Effector CD8-positive, alpha-beta T cell (primary cell): ENCODE measurements around the gene BRINP3.

ENCODE experiments used
- DNase-seq: peaks from one replicate; lab custom pipeline; 2025; lab: John Stamatoyannopoulos, UW

Gene BRINP3

DNA sequence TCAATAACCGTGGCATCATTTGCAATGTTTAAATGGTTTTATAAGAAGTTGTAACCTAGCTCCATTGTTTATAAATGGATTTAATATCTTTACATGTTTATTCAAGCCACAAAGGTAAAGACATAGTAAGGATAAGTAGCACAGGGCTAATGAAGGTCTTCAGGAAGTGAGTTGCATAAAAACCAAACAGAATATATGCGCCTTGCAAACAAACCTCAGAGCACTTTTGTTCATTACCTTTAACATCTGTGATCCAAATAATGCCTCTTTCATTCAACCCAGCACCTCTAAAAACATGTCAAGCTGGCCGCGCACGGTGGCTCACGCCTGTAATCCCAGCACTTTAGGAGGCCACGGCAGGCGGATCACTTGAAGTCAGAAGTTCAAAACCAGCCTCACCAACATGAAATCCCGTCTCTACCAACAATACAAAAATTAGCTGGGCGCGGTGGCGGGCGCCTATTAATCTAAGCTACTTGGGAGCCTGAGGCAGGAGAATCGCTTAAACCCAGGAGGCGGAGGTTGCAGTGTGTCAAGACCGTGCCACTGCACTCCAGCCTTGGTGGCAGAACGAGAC, 25.3 kb downstream of the BRINP3 start:
- no peak for DNase-seq

DNA sequence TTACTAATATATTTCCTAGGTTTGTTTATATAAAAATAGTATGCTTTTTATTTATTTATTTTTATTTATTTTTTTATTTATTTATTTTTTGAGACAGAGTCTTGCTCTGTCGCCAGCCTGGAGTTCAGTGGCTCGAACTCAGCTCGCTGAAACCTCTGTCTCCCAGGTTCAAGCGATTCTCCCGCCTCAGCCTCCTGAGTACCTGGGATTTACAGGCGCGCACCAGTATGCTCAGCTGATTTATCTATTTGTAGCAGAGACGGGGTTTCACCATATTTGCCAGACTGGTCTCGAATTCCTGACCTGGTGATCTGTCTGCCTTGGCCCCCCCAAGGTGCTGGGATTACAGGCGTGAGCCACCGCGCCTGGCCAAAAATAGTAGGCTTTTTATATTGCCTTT, 33.2 kb downstream of the BRINP3 start:
- no peak for DNase-seq

DNA sequence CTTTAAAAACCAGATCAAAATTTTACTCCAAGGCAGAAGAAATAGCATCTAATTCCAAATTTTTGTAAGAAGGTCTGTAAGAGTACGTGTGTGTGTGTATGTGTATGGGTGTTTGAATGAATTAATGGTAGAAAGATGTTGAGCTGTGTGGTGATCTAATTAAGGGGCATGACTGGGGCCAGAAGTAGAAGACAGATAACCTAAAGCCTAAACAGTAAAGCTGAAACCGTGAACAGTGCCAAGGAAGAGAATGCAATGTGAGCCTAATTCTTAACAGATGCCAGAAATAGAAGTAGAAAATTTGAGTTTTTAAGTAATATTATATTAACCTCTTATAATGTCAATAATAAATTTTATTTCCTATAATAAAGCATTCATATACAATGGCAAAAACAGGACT, 38.2 kb downstream of the BRINP3 start:
- no peak for DNase-seq

DNA sequence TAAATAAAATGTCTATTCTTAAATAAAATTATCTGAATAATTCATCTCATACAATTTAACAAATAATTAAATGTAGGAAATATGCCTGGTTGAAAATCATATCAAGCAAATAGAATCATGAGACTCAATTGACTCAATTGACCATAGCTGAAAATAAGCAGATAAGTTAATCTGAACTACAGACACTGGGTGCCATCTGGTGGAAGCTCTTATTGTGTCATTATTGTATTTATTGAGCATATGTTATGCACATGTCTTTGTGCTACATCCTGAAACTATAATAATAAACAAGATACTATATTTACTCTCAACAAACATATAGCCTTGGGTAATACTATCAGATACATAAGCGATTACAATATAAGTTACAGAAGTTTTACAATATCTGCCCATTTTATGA, 41.0 kb downstream of the BRINP3 start:
- DNase-seq: no peak

DNA sequence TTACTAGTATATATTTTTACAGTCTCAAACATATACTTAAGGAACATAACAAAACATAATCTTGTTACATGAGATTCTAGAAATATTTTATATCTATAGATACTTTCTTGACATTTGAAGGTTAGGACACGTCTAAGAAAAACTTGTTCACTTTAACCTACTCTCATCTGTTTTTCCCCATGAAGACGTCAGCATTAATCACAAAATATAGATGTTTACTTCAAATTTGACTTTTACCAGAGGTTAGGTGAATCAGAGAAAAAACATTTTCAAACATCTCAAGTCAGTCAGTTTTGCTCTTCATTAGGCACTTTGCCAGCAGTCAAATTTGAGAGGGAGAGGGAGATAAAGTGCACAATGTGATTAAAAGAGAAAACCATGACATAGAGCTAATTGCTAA, 47.7 kb downstream of the BRINP3 start:
- no peak for DNase-seq

DNA sequence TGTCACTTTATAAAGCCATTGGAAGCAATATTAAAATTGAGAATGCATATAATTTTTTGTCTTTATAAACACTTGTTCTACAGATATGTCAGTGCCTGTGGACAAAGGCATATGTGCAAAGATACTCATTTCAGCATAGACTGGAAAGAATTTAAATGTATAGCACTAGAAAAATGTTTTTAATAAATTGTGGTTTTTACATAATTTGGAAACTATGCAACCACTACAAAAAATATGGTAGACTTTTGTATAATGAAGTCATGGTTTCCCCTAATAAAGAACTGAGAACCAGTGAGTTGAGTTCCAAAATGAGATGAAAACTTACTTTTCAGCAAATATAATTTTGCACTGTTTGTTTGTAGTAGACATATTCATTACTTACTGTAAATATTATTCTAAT, 48.5 kb downstream of the BRINP3 start:
- no peak for DNase-seq

DNA sequence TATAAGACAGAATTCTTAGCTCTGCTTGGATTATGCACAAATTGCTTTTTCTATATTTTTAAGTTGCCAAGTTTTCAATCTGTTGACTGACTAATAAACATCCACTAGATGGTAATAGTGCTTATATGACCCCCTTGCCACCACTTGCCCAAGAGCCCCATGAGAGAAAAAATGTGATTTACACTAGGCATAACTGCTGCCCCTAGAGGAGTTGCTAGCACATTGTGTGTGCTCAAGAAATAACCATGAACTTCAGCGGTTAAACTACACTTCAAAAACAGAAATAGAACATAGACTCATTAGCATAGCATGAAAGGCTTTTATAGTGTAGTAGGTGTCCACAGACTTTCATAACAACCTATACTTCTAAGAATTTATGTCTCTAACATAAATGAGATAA, 61.4 kb downstream of the BRINP3 start:
- DNase-seq: no peak

DNA sequence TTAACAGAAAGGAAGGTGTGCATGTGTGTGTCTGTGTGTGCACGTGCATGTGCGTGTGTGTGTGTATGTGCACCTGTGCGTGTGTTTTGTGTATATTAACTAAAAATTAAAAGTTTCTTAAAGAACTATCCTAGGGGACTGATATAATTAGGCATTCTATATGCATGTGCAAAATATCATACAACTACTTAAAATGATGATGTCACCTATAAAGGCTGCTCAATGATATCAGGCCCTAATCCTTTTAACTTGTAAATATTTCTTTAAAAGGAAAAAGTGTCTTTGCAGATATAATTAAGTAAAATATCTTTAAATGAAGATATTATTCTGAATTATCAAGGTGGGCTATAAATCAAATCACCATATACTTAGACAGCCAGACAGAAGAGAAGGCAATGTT, 64.5 kb downstream of the BRINP3 start:
- no peak for DNase-seq

DNA sequence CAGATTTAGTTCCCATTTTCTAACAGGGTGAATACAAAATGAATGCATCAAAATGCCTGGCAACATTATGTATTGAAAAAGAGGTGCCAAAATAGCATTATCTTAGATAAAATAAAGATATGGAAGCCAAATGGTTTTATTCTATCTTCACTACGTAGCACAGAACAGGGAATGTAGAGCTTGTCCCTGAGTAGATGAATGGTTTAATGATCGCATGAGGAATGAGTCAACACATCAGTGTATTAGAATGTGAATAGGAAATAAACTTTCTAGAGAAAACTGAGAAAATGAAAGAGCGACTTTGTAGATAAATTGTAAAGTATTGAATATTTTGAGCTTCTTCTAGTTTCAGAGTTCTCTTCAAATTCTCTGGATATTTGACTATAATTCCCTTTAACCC, 74.3 kb downstream of the BRINP3 start:
- DNase-seq: no peak

DNA sequence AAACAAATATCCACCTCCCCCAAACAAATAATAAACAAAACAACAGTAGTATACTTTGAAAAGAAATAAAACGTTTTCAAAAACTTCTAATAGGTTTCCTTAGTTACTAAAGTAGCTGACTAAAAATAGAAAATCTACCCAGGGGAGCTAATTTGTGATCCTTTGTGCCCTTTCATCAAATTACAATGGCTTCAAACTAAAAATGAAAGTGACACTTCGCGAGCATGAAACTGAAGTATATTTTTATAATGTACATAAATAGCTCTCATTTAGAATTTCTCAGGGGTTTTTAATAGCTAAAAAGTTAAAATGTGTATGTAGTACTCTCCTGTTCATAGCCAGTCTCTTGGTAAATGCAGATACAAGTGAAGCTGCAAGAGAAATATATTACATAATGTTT, 78.4 kb downstream of the BRINP3 start:
- DNase-seq: no peak

DNA sequence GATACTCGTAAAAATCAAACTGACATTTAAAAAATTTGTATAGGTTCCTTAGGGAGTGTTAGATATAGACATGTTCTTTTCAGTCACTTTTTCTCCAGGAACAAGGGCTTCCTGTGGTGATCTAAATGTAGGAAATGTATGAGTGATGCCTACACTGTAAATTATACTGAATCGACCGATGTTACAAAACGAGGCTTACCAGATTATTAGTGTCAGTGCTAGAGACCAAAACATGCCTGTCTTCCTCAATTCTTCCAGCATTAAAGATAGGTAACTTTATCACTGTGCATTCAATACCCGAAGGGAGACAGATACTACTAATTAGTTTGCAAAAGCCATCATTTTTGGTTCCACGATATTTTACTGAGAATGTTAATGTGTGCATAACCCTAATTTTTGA, 86.1 kb downstream of the BRINP3 start:
- no peak for DNase-seq

DNA sequence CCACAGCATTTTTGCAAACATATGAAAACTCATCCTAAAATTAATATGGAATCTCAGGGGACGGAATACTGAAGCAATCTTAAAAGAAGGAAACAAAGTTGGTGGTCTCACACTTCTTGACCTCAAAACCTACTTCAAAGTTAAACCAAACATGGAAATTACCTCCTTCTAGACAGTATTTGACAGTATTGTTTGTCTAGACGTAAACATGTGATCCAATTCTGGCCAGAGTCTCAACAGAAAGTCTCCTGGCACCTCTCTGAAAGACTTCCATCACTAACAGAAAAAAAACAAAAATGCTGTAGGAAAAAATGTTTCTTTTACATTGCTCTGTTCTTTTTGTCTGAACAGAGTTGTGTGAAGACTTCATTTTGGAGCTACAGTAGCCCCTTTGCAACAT, 99.7 kb downstream of the BRINP3 start:
- no peak for DNase-seq

DNA sequence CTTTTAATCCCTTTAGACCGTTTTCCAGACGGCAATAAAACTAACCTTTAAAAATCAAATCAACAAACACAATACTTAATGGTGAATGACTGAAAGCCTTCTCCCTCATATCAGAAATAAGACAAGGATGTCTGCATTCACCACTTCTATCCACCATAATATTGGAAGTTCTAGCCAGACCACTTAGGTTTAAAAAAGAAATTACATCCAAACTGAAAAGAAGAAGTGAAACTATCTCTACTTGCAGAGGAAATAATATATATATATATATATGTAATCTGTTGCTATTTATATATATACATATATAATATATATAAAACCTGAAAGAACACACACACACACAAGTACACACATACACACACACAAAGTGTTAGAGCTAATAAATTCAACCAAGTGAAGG, 100.4 kb downstream of the BRINP3 start:
- DNase-seq: no peak

DNA sequence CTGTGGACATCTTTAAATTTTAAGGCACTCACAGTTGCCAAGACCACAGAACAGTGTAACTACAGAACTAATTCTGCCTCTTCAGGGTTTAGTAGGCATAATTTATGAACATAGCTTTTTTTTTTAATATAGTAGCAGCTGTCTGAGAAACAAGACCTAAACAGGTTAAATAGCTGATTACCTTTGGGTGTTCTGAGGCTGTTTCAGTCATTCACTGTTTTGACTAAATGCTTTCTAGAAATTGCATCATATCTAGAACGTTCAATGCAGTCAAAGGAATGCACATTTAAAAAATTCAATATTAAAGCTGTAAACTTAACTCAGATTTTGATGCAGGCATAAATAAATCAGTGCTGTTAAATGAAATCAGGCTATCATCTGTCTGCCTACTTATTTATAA, 101.6 kb downstream of the BRINP3 start:
- no peak for DNase-seq

DNA sequence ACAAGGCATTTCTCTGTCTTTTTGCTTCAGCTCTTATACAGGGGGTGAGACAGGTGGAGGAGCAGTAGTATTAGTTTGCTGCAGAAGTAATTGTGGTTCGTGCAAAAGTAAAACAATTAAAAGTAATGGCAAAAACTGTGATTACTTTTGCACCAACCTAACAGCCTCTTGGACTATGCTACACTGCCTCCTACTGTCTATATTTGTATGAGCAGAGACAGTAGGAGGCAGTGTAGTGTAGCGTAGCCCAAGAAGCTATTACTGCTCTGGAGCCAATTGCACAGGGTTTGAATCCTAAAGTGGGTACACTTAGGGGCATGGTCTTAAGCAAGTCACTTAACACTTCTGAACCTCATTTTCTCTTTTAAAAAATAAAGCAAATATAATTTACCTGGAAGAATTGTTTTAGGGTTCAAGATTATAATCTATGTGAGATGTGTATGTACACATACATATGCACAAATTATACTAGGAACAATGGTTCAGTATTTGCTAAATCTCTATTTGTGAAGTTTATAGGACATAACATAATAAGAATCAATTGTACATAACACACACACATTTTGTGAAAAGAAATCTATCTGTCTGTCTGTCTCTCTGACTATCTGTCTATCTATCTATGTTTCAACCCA, 103.8 kb downstream of the BRINP3 start:
- DNase-seq: no peak

DNA sequence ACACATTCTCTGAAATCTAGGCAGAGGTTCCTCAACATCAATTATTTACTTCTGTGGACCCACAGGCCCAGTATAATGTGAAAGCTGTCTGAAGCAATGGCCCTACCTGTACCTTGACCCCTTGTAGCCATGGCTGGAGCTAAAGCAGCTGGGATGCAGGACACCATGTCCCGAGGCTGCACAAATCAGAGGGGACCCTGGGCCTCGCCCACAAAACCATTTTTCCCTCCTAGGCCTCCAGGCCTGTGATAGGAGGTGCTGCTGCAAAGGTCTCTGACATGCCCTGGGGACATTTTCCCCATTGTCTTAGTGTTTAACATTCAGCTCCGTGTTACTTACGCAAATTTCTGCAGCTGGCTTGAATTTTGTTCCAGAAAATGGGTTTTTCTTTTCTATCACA, 110.5 kb downstream of the BRINP3 start:
- no peak for DNase-seq

DNA sequence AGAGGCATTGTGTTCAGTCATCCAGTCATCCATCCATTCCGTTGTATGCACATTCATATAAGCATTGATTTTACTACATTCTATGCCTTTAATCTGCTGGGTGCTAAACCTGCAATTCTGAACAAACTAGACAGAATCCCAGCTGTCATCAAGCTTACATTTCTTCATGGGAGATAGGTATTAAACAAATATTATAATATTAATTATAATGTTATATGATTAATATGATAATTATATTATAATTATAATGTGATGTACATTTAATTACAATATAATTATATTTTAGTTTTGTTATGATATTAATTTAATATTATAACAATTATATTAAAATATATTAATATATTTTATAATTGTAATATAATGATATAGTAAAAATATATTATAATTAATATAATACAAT, 112.4 kb downstream of the BRINP3 start:
- no peak for DNase-seq

DNA sequence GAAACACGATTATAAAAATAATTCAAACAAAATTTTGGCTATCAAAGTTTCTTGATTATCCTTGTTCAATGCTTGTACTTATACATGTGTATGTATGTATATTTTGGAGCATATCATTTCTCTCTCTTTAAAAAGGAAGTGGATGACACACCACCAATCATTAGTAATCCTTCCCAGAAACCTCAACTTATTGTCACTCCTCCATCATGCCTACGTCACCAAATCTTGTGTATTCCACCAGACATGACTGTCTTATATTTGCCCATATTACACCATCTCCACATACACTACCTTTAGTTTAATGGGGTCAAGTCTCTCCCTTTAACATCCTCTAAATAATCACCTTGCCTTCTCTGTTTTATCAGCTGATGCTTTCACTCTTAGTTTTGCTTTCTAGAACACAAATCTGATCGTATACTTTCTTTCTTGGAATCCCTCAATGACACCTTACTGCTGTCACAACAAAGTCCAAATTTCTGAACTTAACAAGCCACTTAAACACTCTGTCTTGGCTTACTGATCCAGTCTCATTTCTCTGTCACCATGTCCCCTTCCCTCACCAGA, 124.0 kb downstream of the BRINP3 start:
- no peak for DNase-seq

DNA sequence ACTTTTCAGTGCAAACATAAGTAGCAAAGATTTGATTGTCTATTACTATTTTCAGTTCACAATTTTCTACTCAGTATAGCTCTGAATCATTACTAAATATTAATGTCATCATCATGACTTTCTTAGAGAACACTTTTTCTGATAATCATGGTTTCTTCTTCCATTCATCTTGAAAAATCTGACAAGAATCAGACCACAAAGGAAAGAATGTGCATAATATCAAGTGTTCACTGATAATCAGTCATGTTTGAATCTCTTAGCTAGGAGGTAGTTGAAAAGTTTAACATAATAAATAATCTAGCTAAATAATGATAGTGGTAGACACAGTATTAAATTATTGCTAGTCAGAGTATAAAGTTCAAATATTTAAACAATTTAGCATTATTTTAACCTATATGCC, 133.2 kb downstream of the BRINP3 start:
- no peak for DNase-seq

DNA sequence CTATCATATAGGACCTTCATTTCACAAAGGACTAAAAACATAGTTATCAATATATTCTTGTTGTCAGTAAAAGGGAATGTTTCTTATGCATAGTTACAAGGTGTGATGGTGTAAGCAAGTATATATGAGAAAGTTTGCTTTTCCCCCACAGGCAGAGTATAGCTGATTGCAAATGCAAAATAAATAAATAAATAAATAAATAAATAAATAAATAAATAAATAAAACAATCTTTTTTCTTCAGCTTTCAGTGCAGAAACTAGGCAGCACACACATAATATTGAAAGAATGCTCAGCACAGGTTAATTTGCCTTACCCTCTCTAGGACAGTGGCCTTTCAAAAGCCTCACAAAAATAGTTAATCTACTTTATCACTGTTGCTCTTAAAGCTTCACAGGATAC, 138.8 kb downstream of the BRINP3 start:
- no peak for DNase-seq

DNA sequence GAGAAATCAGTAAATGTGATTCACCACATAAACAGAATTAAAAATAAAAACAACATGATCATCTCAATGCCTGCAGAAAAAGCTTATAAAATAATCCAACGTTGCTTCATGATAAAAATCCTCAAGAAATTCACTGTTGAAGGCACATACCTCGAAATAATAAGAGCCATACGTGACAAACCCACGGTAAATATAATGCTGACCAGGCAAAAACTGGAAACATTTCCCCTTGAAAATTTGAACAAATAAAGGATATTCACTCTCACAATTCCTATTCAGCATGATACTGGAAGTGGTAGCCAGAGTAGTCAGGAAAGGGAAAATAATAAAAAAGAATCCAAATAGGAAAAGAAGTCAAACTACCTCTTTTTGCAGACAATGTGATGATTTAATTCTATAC, 148.8 kb downstream of the BRINP3 start:
- no peak for DNase-seq

DNA sequence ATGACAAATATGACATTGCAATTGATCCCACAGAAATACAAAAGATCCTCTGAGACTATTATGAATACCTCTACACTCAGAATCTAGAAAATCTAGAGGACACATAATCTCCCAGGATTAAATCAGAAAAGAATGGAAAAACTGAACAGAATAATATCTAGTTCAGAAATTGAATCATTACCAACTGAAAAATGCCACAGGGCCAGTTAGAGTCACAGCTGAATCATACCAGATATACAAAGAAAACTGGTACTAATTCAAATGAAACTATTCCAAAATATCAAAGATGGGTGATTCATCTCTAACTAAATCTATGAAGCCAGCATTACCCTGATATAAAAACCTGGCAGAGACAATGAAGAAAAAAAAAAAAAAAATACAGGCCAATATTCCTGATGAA, 149.3 kb downstream of the BRINP3 start:
- no peak for DNase-seq

DNA sequence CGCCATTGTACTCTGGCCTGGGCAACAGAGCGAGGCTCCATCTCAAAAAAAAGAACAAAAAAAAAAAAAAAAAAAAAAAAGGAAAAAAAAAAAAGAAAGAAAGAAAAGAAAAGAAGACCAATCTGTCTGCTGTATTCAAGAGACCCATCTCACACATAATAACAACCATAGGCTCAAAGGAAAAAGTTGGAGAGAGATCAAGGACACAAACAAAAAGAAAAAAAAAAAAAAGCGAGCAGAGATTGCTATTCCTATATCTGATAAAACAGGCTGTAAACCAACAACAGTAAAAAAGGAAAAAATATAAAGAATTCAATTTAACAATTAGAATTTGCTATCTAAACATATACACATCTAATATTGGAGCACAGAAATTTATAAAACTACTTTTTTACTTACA, 150.4 kb downstream of the BRINP3 start:
- no peak for DNase-seq

DNA sequence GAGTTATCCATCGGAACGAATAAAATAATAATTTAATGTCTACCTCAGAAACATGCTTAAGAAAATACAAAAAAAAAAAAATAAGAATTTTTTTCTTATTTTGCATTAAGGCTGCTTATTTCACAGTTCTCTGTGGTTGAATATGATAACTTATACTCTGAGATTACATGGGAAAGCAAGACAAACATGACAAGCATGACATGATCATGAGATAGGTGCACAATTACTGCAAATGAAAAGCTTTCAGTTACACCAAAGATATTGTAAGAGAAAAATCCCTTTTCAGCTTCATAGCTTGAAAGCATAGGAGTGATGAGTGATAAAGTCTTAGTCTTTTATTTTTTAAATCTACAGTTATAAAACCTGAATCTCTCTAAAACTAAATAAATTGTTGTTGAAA, 154.1 kb downstream of the BRINP3 start:
- no peak for DNase-seq
